Endothelial cell of umbilical vein (primary cell): ENCODE results near the gene ARID1B. TPM values are rescaled to one million over a fixed set of nuclear protein-coding genes. Genes with fewer than 3 reads are reported as not detected.

Experiments
- BruUV-seq: library from RNA; stranded (reverse); fragments of 400-500 nt; replicated peaks from 2 replicates; lab custom pipeline; 2021; lab: Mats Ljungman, UMichigan
- CTCF ChIA-PET: fragments of 300-600, 350-600 bp; sonication (Branson Sonifier 250); formaldehyde crosslinking; loops from one replicate; lab custom pipeline; 2021; ENCODE audit warnings: antibody characterized with exemption, inconsistent platforms; lab: Charles Lee
- POLR2A ChIA-PET: fragments of 300-600, 350-600 bp; sonication (Branson Sonifier 250); formaldehyde crosslinking; loops from one replicate; lab custom pipeline; 2021; ENCODE audit warnings: antibody characterized with exemption, inconsistent platforms; lab: Charles Lee
- DNase-seq: peaks from one replicate; pipeline ENCODE4 v3.0.0-alpha.2; 2011; ENCODE audit warnings: low read depth, low spot score
- FAIRE-seq: peaks from 2 replicates; lab custom pipeline; 2011; peaks lifted over from hg19 to GRCh38; lab: Jason Lieb, UNC
- H2AFZ ChIP-seq: 2 replicates; pipeline ENCODE4 v1.6.0; 2012; ENCODE audit warnings: low read depth, low read length, control low read depth, inconsistent platforms
- H3K27ac ChIP-seq: 2 replicates; pipeline ENCODE4 v1.5.1; 2011; ENCODE audit warnings: low read depth, mild to moderate bottlenecking, control low read depth, low read length, moderate library complexity; ENCODE audit not compliant: insufficient read depth
- H3K27me3 ChIP-seq, 2 experiments: 2 replicates each; pipeline versions ENCODE4 v1.6.0 to v1.6.1; 2011; ENCODE audit warnings: low read length in 2 of 2, mixed read lengths in 1 of 2; ENCODE audit not compliant: control insufficient read depth in 2 of 2, insufficient read depth in 2 of 2
- H3K36me3 ChIP-seq, 2 experiments: 2 replicates in 1 of 2; 3 replicates in 1 of 2; pipeline ENCODE4 v1.5.1; 2011; ENCODE audit warnings: low read length in 2 of 2, mild to moderate bottlenecking in 1 of 2, moderate library complexity in 1 of 2; ENCODE audit not compliant: control insufficient read depth in 2 of 2, insufficient read depth in 2 of 2; ENCODE audit errors: extremely low read depth in 1 of 2
- H3K4me1 ChIP-seq: 3 replicates; pipeline ENCODE4 v1.5.1; 2011; ENCODE audit warnings: mild to moderate bottlenecking, low read length; ENCODE audit not compliant: control insufficient read depth, insufficient read depth; ENCODE audit errors: extremely low read depth
- H3K4me2 ChIP-seq: 2 replicates; pipeline ENCODE4 v1.6.1; 2011; ENCODE audit warnings: low read length, control low read depth, mixed read lengths; ENCODE audit not compliant: insufficient read depth
- H3K4me3 ChIP-seq, 3 experiments: fragments of 200-600 bp in 1 of 3; sonication (generic), shearing (Covaris generic) in 1 of 3; replicated peaks in 1 of 3; 2 replicates each; pipeline ENCODE4 v1.5.1; 2011 to 2016; ENCODE audit warnings: control low read depth in 3 of 3, low read length in 3 of 3, mild to moderate bottlenecking in 2 of 3, inconsistent platforms in 1 of 3, low read depth in 1 of 3, moderate library complexity in 1 of 3; ENCODE audit not compliant: insufficient read depth in 1 of 3
- H3K79me2 ChIP-seq: 2 replicates; pipeline ENCODE4 v1.6.0; 2012; ENCODE audit warnings: low read length, inconsistent platforms; ENCODE audit not compliant: control insufficient read depth, insufficient read depth
- H3K9ac ChIP-seq: replicated peaks from 2 replicates; pipeline ENCODE3; 2011; ENCODE audit warnings: low read length, control low read depth; ENCODE audit not compliant: insufficient read depth; ENCODE audit errors: extremely low read depth
- H3K9me1 ChIP-seq: replicated peaks from 3 replicates; pipeline ENCODE4 v1.6.0; 2011; ENCODE audit warnings: mild to moderate bottlenecking, low read length; ENCODE audit not compliant: control insufficient read depth, insufficient read depth; ENCODE audit errors: extremely low read depth
- H3K9me3 ChIP-seq: replicated peaks from 2 replicates; pipeline ENCODE4 v1.5.1; 2012; ENCODE audit warnings: low read length, inconsistent platforms; ENCODE audit not compliant: control insufficient read depth, insufficient read depth
- H4K20me1 ChIP-seq: replicated peaks from 2 replicates; pipeline ENCODE3; 2011; ENCODE audit warnings: mild to moderate bottlenecking, low read length; ENCODE audit not compliant: control insufficient read depth, insufficient read depth; ENCODE audit errors: extremely low read depth
- EZH2 ChIP-seq: IDR thresholded peaks from 2 replicates; pipeline ENCODE4 v1.6.1; 2012; ENCODE audit warnings: borderline replicate concordance, low read depth, mild to moderate bottlenecking, moderate library complexity, low read length, inconsistent platforms; ENCODE audit not compliant: severe bottlenecking
- FOS ChIP-seq: IDR thresholded peaks from 2 replicates; pipeline ENCODE4 v1.6.1; 2011; ENCODE audit warnings: mild to moderate bottlenecking, low read length, moderate library complexity, borderline replicate concordance; ENCODE audit not compliant: insufficient read depth
- JUN ChIP-seq: IDR thresholded peaks from 2 replicates; pipeline ENCODE4 v1.6.1; 2011; ENCODE audit warnings: borderline replicate concordance, low read depth; ENCODE audit not compliant: insufficient read length, insufficient read depth
- MYC ChIP-seq: IDR thresholded peaks from one replicate; pipeline ENCODE4 v1.6.1; 2011; ENCODE audit warnings: mild to moderate bottlenecking, low read depth, low read length
- POLR2A ChIP-seq: IDR thresholded peaks from 2 replicates; pipeline ENCODE4 v1.6.1; 2012; ENCODE audit warnings: low read depth, mild to moderate bottlenecking, control low read depth, low read length
- dilution Hi-C: fragments of 300-500 bp; cut with MboI; formaldehyde crosslinking; loops from one replicate; pipeline ENCODE4 v1.15.0; 2019; ENCODE audit warnings: low sequenced_read_pairs; ENCODE audit not compliant: extremely low pct_ligation_motif_present
- intact Hi-C: fragments of 100-400 bp; cut with micrococcal nuclease; formaldehyde crosslinking; loops from one replicate; pipeline ENCODE4 v1.10.0; 2022
- polyA plus RNA-seq, 4 experiments: library from polyadenylated mRNA; depleted of rRNA in 3 of 4; stranded (reverse) in 3 of 4; unstranded in 1 of 4; fragments of >200 nt; gene quantifications; 2 replicates each; pipeline versions ENCODE4 v1.2.1 to v1.2.3, GENCODE V29; 2011 to 2012; ENCODE audit warnings: missing spikeins in 1 of 4
- total RNA-seq: library from RNA; stranded (reverse); gene quantifications from 2 replicates; pipeline ENCODE4 v1.2.3, GENCODE V29; 2021
- TF ChIP-seq, protein P1 (sequence below): IDR thresholded peaks from 2 replicates; pipeline ENCODE4 v1.6.1; 2011; ENCODE audit not compliant: insufficient read depth, insufficient read length

ARID1B gene
- total and polyA plus RNA-seq, 2 donors (not counting 3 experiments of a cell fraction or from before 2014, with no cell fraction given), result 21.8 to 89.5 TPM

DNA sequence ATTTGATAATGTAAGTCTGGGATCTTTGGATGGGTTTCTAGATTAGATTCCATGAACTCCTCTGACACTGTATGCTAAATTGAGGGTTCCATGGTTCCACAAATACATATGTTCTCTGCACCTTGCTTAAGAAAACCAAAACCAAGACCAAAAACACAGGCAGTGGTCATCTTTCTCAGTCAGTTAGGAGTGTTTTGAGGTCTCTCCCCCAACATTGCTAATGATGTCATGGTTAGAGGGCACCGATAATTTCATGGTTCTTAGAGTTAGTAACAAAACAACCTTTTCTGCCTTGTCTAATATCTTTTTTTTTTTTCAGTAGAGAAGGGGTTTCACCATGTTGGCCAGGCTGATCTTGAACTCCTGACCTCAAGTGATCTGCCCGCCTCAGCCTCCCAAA is 44.5 kb downstream of the ARID1B start:
- Histone ChIP-seq H3K36me3 (no peaks in the 10 kb centered on the region), H2AFZ (no peak overlapping the region), H3K9ac (no peak overlapping the region), H3K79me2 (peaks cover 91% of the 10 kb centered on the region), H3K4me3 (no peak overlapping the region), H3K27me3 (no peaks in the 10 kb centered on the region), H3K9me3 (no peaks in the 10 kb centered on the region), H3K4me1 (no peaks in the 10 kb centered on the region), H3K4me2 (no peak overlapping the region), H3K9me1 (no peaks in the 10 kb centered on the region), H3K27ac (no peak overlapping the region), H4K20me1 (peaks cover 6% of the 10 kb centered on the region)
- CTCF ChIA-PET, result no interaction called here
- DNase-seq (no peak), FAIRE-seq (no peak)
- dilution Hi-C loops, result no loop called here
- POLR2A ChIA-PET, result no interaction called here
- no TSS peak for BruUV-seq
- TF ChIP-seq, protein P1, sequence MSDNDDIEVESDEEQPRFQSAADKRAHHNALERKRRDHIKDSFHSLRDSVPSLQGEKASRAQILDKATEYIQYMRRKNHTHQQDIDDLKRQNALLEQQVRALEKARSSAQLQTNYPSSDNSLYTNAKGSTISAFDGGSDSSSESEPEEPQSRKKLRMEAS, result no peak
- TF ChIP-seq JUN (no peak), EZH2 (no peak), MYC (no peak)
- intact Hi-C loops, result no loop called here

DNA sequence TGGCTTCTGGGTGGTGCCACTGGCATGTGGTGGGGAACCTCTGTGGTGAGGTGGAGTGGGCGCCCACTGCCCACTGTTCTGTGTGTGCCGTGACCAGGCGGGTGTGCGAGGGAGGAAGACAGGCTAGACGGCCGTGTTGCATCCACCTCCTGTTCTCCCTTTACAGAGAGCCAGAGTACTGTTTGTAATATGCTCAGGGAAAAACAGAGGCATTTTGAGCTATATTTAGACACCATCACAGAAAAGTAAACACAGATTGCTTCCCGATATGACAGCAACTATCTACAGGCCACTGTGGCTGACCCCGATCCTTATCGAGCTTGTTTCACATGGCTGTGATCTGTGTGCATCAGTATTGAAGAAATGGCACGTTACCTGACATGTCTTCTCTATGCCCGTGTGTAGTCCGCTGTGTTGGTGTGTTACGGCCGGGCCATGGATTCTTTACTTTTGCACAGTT is 45.6 kb downstream of the ARID1B start:
- POLR2A ChIA-PET, result no interaction called here
- Histone ChIP-seq H3K9me3 (no peaks in the 10 kb centered on the region), H3K27ac (no peak overlapping the region), H3K9me1 (no peaks in the 10 kb centered on the region), H2AFZ (no peak overlapping the region), H3K79me2 (peaks cover 91% of the 10 kb centered on the region), H4K20me1 (peaks cover 3% of the 10 kb centered on the region), H3K4me2 (no peak overlapping the region), H3K9ac (no peak overlapping the region), H3K4me3 (no peak overlapping the region), H3K36me3 (no peaks in the 10 kb centered on the region), H3K27me3 (no peaks in the 10 kb centered on the region), H3K4me1 (no peaks in the 10 kb centered on the region)
- dilution Hi-C loops, result no loop called here
- intact Hi-C loops, result no loop called here
- no peak for DNase-seq
- CTCF ChIA-PET, result interaction anchor here (0.7 kb wide), 1 partner anchor 51 kb away, joined by 5 read pairs; no protein-coding TSS in a partner anchor
- BruUV-seq, result no TSS peak
- TF ChIP-seq POLR2A (no peak), FOS (no peak), MYC (no peak)
- TF ChIP-seq, protein P1, result no peak
- FAIRE-seq, result no peak
